H9 (cell line): ENCODE results near the gene PCDHGA2. TPM values are rescaled to one million over a fixed set of nuclear protein-coding genes. Genes with fewer than 3 reads are reported as not detected.

ENCODE experiments used
- DNase-seq: peaks from one replicate; pipeline ENCODE4 v3.0.0-alpha.2; 2017
- H2AFZ ChIP-seq: one replicate; pipeline ENCODE4 v1.6.1; 2013; ENCODE audit warnings: mild to moderate bottlenecking, low read length, control low read depth, moderate library complexity
- H2AK5ac ChIP-seq: 2 replicates; pipeline ENCODE4 v1.6.1; 2013; ENCODE audit warnings: low read length, control low read depth, mixed read lengths; ENCODE audit not compliant: insufficient read length
- H2BK120ac ChIP-seq: one replicate; pipeline ENCODE4 v1.6.1; 2013; ENCODE audit warnings: low read depth, mild to moderate bottlenecking, low read length, control low read depth, inconsistent platforms; ENCODE audit not compliant: poor library complexity, severe bottlenecking
- H2BK12ac ChIP-seq: 2 replicates; pipeline ENCODE4 v1.6.1; 2013; ENCODE audit warnings: low read length, control low read depth, mixed read lengths, low read depth; ENCODE audit not compliant: insufficient read length
- H2BK15ac ChIP-seq: 2 replicates; pipeline ENCODE4 v1.6.1; 2013; ENCODE audit warnings: low read depth, low read length, control low read depth
- H2BK20ac ChIP-seq: one replicate; pipeline ENCODE4 v1.6.1; 2013; ENCODE audit warnings: low read depth, mild to moderate bottlenecking, low read length, control low read depth, inconsistent platforms; ENCODE audit not compliant: poor library complexity, severe bottlenecking
- H2BK5ac ChIP-seq: 2 replicates; pipeline ENCODE4 v1.6.1; 2013; ENCODE audit warnings: low read length, control low read depth, mixed read lengths; ENCODE audit not compliant: insufficient read length
- H3K14ac ChIP-seq: 2 replicates; pipeline ENCODE4 v1.6.1; 2013; ENCODE audit warnings: low read length, control low read depth; ENCODE audit not compliant: insufficient read depth
- H3K18ac ChIP-seq: 2 replicates; pipeline ENCODE4 v1.6.1; 2013; ENCODE audit warnings: low read depth, mild to moderate bottlenecking, mixed read lengths, low read length, control low read depth; ENCODE audit not compliant: insufficient read length
- H3K23ac ChIP-seq: 2 replicates; pipeline ENCODE4 v1.6.1; 2013; ENCODE audit warnings: low read length, control low read depth, mixed read lengths, low read depth; ENCODE audit not compliant: insufficient read length
- H3K23me2 ChIP-seq: 2 replicates; pipeline ENCODE4 v1.6.1; 2013; ENCODE audit warnings: low read depth, mild to moderate bottlenecking, mixed read lengths, low read length, control low read depth; ENCODE audit not compliant: insufficient read length, poor library complexity, severe bottlenecking
- H3K27ac ChIP-seq: 2 replicates; pipeline ENCODE4 v1.5.1; 2013; ENCODE audit warnings: low read length, control low read depth, mixed read lengths, low read depth; ENCODE audit not compliant: insufficient read length
- H3K27me3 ChIP-seq: 2 replicates; pipeline ENCODE4 v1.6.1; 2013; ENCODE audit warnings: low read length, control low read depth, inconsistent platforms; ENCODE audit not compliant: insufficient read depth
- H3K4ac ChIP-seq: 2 replicates; pipeline ENCODE4 v1.6.1; 2013; ENCODE audit warnings: low read depth, mild to moderate bottlenecking, control low read depth, inconsistent platforms, low read length, moderate library complexity
- H3K4me1 ChIP-seq: 2 replicates; pipeline ENCODE4 v1.6.1; 2013; ENCODE audit warnings: low read length, control low read depth, inconsistent platforms; ENCODE audit not compliant: insufficient read depth
- H3K4me2 ChIP-seq: 2 replicates; pipeline ENCODE4 v1.6.1; 2013; ENCODE audit warnings: low read length, control low read depth, mixed read lengths; ENCODE audit not compliant: insufficient read length, insufficient read depth
- H3K56ac ChIP-seq: 2 replicates; pipeline ENCODE4 v1.6.1; 2013; ENCODE audit warnings: low read depth, mild to moderate bottlenecking, mixed read lengths, low read length, control low read depth; ENCODE audit not compliant: insufficient read length
- H3K79me1 ChIP-seq: 2 replicates; pipeline ENCODE4 v1.6.1; 2013; ENCODE audit warnings: low read depth, mild to moderate bottlenecking, moderate library complexity, low read length, control low read depth, inconsistent platforms; ENCODE audit not compliant: insufficient read depth, poor library complexity, severe bottlenecking
- H3K79me2 ChIP-seq: 2 replicates; pipeline ENCODE4 v1.6.1; 2013; ENCODE audit warnings: low read length, control low read depth, inconsistent platforms; ENCODE audit not compliant: insufficient read depth
- H3K9ac ChIP-seq: 2 replicates; pipeline ENCODE4 v1.6.1; 2013; ENCODE audit warnings: low read length, control low read depth, mixed read lengths; ENCODE audit not compliant: insufficient read length; ENCODE audit errors: extremely low read depth
- H3K9me3 ChIP-seq: one replicate; pipeline ENCODE4 v1.6.1; 2013; ENCODE audit warnings: low read depth, low read length, inconsistent platforms; ENCODE audit not compliant: control insufficient read depth
- H3T11ph ChIP-seq: one replicate; pipeline ENCODE4 v1.6.1; 2013; ENCODE audit warnings: mild to moderate bottlenecking, low read length, control low read depth, inconsistent platforms
- H4K20me1 ChIP-seq: one replicate; pipeline ENCODE4 v1.6.1; 2013; ENCODE audit not compliant: control insufficient read depth, insufficient read length, insufficient read depth
- H4K5ac ChIP-seq: 2 replicates; pipeline ENCODE4 v1.6.1; 2013; ENCODE audit warnings: low read depth, mild to moderate bottlenecking, mixed read lengths, low read length, control low read depth; ENCODE audit not compliant: insufficient read length
- H4K8ac ChIP-seq: replicated peaks from 2 replicates; pipeline ENCODE4 v1.6.1; 2013; ENCODE audit warnings: low read length, control low read depth, mixed read lengths, low read depth; ENCODE audit not compliant: insufficient read length
- H4K91ac ChIP-seq: 2 replicates; pipeline ENCODE4 v1.6.1; 2013; ENCODE audit warnings: low read depth, mild to moderate bottlenecking, moderate library complexity, mixed read lengths, low read length, control low read depth; ENCODE audit not compliant: insufficient read length
- H3K27ac Mint-ChIP-seq, 3 experiments: 2 replicates in 2 of 3; 3 replicates in 1 of 3; pipeline ENCODE4 v1.8.0; 2020 to 2021; ENCODE audit warnings: mixed read lengths in 3 of 3, mild to moderate bottlenecking in 1 of 3, moderate library complexity in 1 of 3
- H3K27me3 Mint-ChIP-seq: 2 replicates; pipeline ENCODE4 v1.8.0; 2021; ENCODE audit warnings: low read depth, mild to moderate bottlenecking, moderate library complexity, mixed read lengths
- H3K36me3 Mint-ChIP-seq, 3 experiments: 2 replicates in 2 of 3; 3 replicates in 1 of 3; pipeline ENCODE4 v1.8.0; 2020 to 2021; ENCODE audit warnings: low read depth in 3 of 3, mixed read lengths in 3 of 3; ENCODE audit not compliant: insufficient read depth in 1 of 3
- H3K4me1 Mint-ChIP-seq, 2 experiments: 2 replicates each; pipeline ENCODE4 v1.8.0; 2020; ENCODE audit warnings: mixed read lengths in 2 of 2
- H3K4me3 Mint-ChIP-seq, 2 experiments: 2 replicates in 1 of 2; 3 replicates in 1 of 2; pipeline ENCODE4 v1.8.0; 2020 to 2021; ENCODE audit warnings: mild to moderate bottlenecking in 2 of 2, mixed read lengths in 2 of 2, moderate library complexity in 1 of 2
- H3K9me3 Mint-ChIP-seq, 2 experiments: 2 replicates in 1 of 2; 3 replicates in 1 of 2; pipeline ENCODE4 v1.8.0; 2020; ENCODE audit warnings: mild to moderate bottlenecking in 2 of 2, mixed read lengths in 2 of 2, moderate library complexity in 1 of 2
- CTCF ChIP-seq: fragments of 200-600 bp; sonication (generic); conservative IDR thresholded peaks from 3 replicates; pipeline ENCODE4 v1.8.0; 2021; ENCODE audit warnings: antibody characterized with exemption, mild to moderate bottlenecking
- whole genome bisulfite sequencing: extraction: QIAGEN DNeasy Blood & Tissue Kit; methylation state at CpG from one replicate; pipeline ENCODE4 v1.1.7; 2013; ENCODE audit warnings: missing lambda C conversion rate, low lambda C conversion rate, mixed read lengths; ENCODE audit not compliant: insufficient read length; ENCODE audit errors: extremely low coverage; 5-methylcytosine and 5-hydroxymethylcytosine counted together
- total RNA-seq: library from RNA; stranded (reverse); gene quantifications from 2 replicates; pipeline ENCODE4 v1.2.1, GENCODE V29; 2021

PCDHGA2 gene
- total RNA-seq, 1 experiment from 2014 or later, result 0.90 TPM

- no peak overlapping the region for H3K4ac ChIP-seq
- H4K5ac ChIP-seq, result no peak overlapping the region
- H3K27me3 ChIP-seq, result no peaks in the 10 kb centered on the region
- no peak overlapping the region for H3K56ac ChIP-seq
- peaks cover 7% of the 10 kb centered on the region for H3K27me3 Mint-ChIP-seq
- no peak overlapping the region for H3K23ac ChIP-seq
- no peak overlapping the region for H2BK12ac ChIP-seq
- H4K8ac ChIP-seq, result no peak overlapping the region
- H2BK20ac ChIP-seq, result no peak overlapping the region
- H3K14ac ChIP-seq, result no peak overlapping the region
- peaks cover 22% of the 10 kb centered on the region for H3K9me3 ChIP-seq
- TF ChIP-seq CTCF, result no peak
- no peaks in the 10 kb centered on the region for H3K79me2 ChIP-seq
- no peak overlapping the region for H3K18ac ChIP-seq
- no peak overlapping the region for H3K27ac Mint-ChIP-seq
- H2BK15ac ChIP-seq, result no peak overlapping the region
- H3K9me3 Mint-ChIP-seq, result peaks cover 46 to 56% of the 10 kb centered on the region in 2 experiments
- no peaks in the 10 kb centered on the region for H3K4me1 ChIP-seq
- no peak overlapping the region for H2AFZ ChIP-seq
- WGBS, result no CpG with 5 or more reads among the region's 8 CpGs
- H3K4me1 Mint-ChIP-seq, result peaks cover 5 to 6% of the 10 kb centered on the region in 2 experiments
- no peak overlapping the region for H4K91ac ChIP-seq
- H3K23me2 ChIP-seq, result peaks cover 9% of the 10 kb centered on the region
- no peak overlapping the region for H2BK120ac ChIP-seq
- no peak for DNase-seq
- no peak overlapping the region for H3T11ph ChIP-seq
- H3K9ac ChIP-seq, result no peak overlapping the region
- no peak overlapping the region for H3K4me3 Mint-ChIP-seq
- no peak overlapping the region for H3K4me2 ChIP-seq
- H2BK5ac ChIP-seq, result no peak overlapping the region
- H3K79me1 ChIP-seq, result no peaks in the 10 kb centered on the region
- no peaks in the 10 kb centered on the region for H4K20me1 ChIP-seq
- H3K27ac ChIP-seq, result no peak overlapping the region
- H2AK5ac ChIP-seq, result no peak overlapping the region
- H3K36me3 Mint-ChIP-seq, result peaks cover 9 to 38% (median 15%) of the 10 kb centered on the region in 3 experiments
Observed at GRCh38 chr5:141328231-141328630, 10.3 kb upstream of the PCDHGA2 start.
